ENCODE data around the gene TNRC6B.
"Not testable (repeated sequence)": the region's sequence is repeated elsewhere in the genome, so short reads cannot be mapped to it uniquely, and the experiment has no call there.

The TNRC6B gene

DNA sequence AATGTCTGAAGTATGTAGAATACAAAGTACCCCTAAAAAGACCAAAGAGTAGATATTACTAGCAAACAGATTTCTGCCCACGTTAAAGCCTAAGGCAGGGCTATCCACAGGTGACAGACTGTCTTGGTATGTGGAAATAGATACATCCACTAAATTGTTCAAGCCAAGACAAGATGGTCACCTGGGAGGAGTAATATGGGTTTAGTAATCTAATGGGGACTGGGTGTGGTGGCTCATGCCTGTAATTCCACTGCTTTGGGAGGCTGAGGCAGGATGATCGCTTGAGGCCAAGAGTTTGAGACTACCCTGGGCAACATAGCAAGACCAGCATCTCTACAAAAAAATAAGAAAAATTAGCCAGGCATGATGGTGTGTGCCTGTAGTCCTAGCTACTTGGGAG is 200.2 kb downstream of the TNRC6B start:
- H3K4me3 ChIP-seq (ENCODE audit: low read depth, low read length), result no peak overlapping the region
- TF ChIP-seq MYC (IDR thresholded peaks at IDR 0.05; ENCODE audit: low read depth, low read length) (no peak), POLR2A (IDR thresholded peaks at IDR 0.05; ENCODE audit: extremely low read depth, insufficient read length) (no peak), MAX (IDR thresholded peaks at IDR 0.05; ENCODE audit: low read depth, low read length) (no peak), CTCF (IDR thresholded peaks at IDR 0.05; ENCODE audit: low read depth, low read length) (no peak)
- DNase-seq (ENCODE audit: low read depth), result no peak

GRCh38 chr22:40378448-40378847 is 200.7 kb downstream of the TNRC6B start:
- DNase-seq (ENCODE audit: low read depth); H3K4me3 ChIP-seq (ENCODE audit: low read depth, low read length): not testable (repeated sequence)

- no peak for DNase-seq (ENCODE audit: low read depth)
- no peak overlapping the region for H3K4me3 ChIP-seq (ENCODE audit: low read depth, low read length)
- TF ChIP-seq MAX (IDR thresholded peaks at IDR 0.05; ENCODE audit: low read depth, low read length), result no peak
- no peak for TF ChIP-seq POLR2A (IDR thresholded peaks at IDR 0.05; ENCODE audit: extremely low read depth, insufficient read length)
- no peak for TF ChIP-seq MYC (IDR thresholded peaks at IDR 0.05; ENCODE audit: low read depth, low read length)
- no peak for TF ChIP-seq CTCF (IDR thresholded peaks at IDR 0.05; ENCODE audit: low read depth, low read length)
Measured at GRCh38 chr22:40381461-40381860, 203.7 kb downstream of the TNRC6B start.

DNA sequence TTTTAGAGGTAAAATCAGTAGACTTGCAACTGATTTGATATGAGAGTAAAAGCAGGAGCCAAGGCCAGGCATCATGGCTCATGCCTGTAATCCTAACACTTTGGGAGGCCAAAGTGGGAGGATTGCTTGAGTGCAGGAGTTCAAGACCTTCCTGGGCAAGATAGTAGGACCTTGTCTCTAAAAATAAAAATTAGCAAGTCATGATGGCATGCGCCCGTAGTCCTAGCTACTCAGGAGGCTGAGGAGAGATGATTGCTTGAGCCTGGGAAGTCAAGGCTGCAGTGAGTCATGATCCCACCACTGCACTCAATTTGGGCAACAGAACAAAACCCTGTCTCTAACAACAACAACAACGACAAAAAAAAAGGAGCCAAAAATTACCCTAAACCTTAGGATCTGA is 206.2 kb downstream of the TNRC6B start:
- TF ChIP-seq POLR2A (IDR thresholded peaks at IDR 0.05; ENCODE audit: extremely low read depth, insufficient read length) (no peak), MYC (IDR thresholded peaks at IDR 0.05; ENCODE audit: low read depth, low read length) (no peak), CTCF (IDR thresholded peaks at IDR 0.05; ENCODE audit: low read depth, low read length) (no peak), MAX (IDR thresholded peaks at IDR 0.05; ENCODE audit: low read depth, low read length) (no peak)
- H3K4me3 ChIP-seq (ENCODE audit: low read depth, low read length), result no peak overlapping the region
- no peak for DNase-seq (ENCODE audit: low read depth)

DNA sequence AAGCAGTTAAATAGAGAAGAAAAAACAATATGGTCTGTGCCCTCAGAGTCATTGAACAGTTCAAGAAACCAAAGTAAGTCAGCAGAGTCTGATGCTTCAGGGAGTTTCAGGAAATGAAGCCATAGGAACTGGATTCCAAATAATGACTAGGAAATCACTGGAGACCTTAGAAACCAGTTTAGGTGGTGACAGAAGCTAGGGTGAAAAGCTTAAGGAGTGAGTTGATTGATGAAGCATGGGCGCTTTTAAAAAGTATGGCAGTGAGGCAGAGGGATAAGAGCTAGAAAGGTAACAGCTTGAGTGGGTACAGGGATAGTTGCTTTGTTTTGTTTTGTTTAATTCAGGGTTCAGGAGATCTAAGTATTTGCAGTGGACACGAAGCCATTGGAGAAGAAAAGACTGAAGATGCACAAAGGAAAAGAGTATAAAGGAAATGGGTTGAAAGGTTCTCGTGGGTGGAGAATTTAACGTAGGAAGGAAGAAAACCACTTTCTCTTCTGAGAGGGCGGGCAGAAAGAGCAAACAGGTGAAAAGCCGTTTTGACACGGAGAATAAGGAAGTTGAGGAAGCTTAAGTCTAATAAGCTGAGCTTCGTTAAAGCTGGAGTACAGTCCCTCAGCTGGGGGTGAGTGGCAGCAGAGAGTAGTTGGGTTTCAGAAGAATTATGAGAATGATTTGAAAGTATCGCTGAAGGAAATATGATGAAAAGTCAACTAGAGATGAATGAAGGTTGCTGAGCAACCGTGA is 207.5 kb downstream of the TNRC6B start:
- peak overlapping the region; percentile 7 for H3K4me3 ChIP-seq (ENCODE audit: low read depth, low read length)
- no peak for TF ChIP-seq MAX (IDR thresholded peaks at IDR 0.05; ENCODE audit: low read depth, low read length)
- TF ChIP-seq POLR2A (IDR thresholded peaks at IDR 0.05; ENCODE audit: extremely low read depth, insufficient read length), result no peak
- TF ChIP-seq CTCF (IDR thresholded peaks at IDR 0.05; ENCODE audit: low read depth, low read length), result no peak
- no peak for TF ChIP-seq MYC (IDR thresholded peaks at IDR 0.05; ENCODE audit: low read depth, low read length)
- DNase-seq (ENCODE audit: low read depth), result peak; percentile 65
